B cell (primary cell): ENCODE data around the gene GPHN. TPM values are rescaled to one million over a fixed set of nuclear protein-coding genes. Genes with fewer than 3 reads are reported as not detected.

ENCODE experiments used
- ATAC-seq: fragments of 200-7000 bp; cut with Tn5 transposase; one replicate; pipeline ENCODE4 v1.10.0; 2021; ENCODE audit warnings: low read depth, mild to moderate bottlenecking, moderate number of reproducible peaks, moderate library complexity
- CTCF ChIA-PET: fragments of 350-600 bp; sonication (Branson Sonifier 250); formaldehyde crosslinking; loops from one replicate; lab custom pipeline; 2021; ENCODE audit warnings: antibody characterized with exemption, inconsistent platforms; lab: Charles Lee
- POLR2A ChIA-PET: fragments of 350-600 bp; sonication (Branson Sonifier 250); formaldehyde crosslinking; loops from one replicate; lab custom pipeline; 2021; ENCODE audit warnings: antibody characterized with exemption; lab: Charles Lee
- DNase-seq: peaks from one replicate; pipeline ENCODE4 v3.0.0; 2013
- H2AFZ ChIP-seq: 2 replicates; pipeline ENCODE4 v1.6.1; 2012; ENCODE audit warnings: mild to moderate bottlenecking, low read depth, low read length; ENCODE audit not compliant: insufficient read depth, poor library complexity, severe bottlenecking
- H3K27ac ChIP-seq, 2 donors: 1 replicate in 1 of 2; 2 replicates in 1 of 2; pipeline ENCODE4 v1.5.1; 2012 to 2013; ENCODE audit warnings: low read length in 2 of 2, mild to moderate bottlenecking in 2 of 2, moderate library complexity in 1 of 2
- H3K27me3 ChIP-seq, 4 experiments: fragments of 200-600 bp in 1 of 4; sonication (generic) in 1 of 4; replicated peaks in 1 of 4; 1 replicate in 2 of 4; 2 replicates in 2 of 4; pipeline versions ENCODE4 v1.6.1 to v1.7.0; 2013 to 2016; ENCODE audit warnings: low read length in 3 of 4, mild to moderate bottlenecking in 2 of 4, mixed read lengths in 1 of 4, moderate library complexity in 1 of 4; ENCODE audit not compliant: insufficient read depth in 4 of 4, control insufficient read depth in 3 of 4; ENCODE audit errors: control extremely low read depth in 1 of 4
- H3K36me3 ChIP-seq, 2 experiments: replicated peaks in 1 of 2; 1 replicate in 1 of 2; 2 replicates in 1 of 2; pipeline versions ENCODE4 v1.6.1 to v1.7.1; 2013; ENCODE audit warnings: low read length in 1 of 2; ENCODE audit not compliant: insufficient read depth in 2 of 2, control insufficient read depth in 1 of 2; ENCODE audit errors: control extremely low read depth in 1 of 2, extremely low read depth in 1 of 2
- H3K4me1 ChIP-seq, 2 donors: fragments of 200-600 bp in 1 of 2; sonication (generic) in 1 of 2; 1 replicate in 1 of 2; 2 replicates in 1 of 2; pipeline versions ENCODE4 v1.5.1 to v1.6.1; 2013 to 2017; ENCODE audit warnings: low read length in 2 of 2; ENCODE audit not compliant: control insufficient read depth in 2 of 2, insufficient read depth in 2 of 2
- H3K4me2 ChIP-seq: replicated peaks from 2 replicates; pipeline ENCODE3; 2012; ENCODE audit warnings: mild to moderate bottlenecking, low read depth, low read length; ENCODE audit not compliant: poor library complexity, severe bottlenecking
- H3K4me3 ChIP-seq, 5 experiments: fragments of 200-600 bp in 1 of 5; sonication (generic) in 1 of 5; 1 replicate in 3 of 5; 2 replicates in 2 of 5; pipeline versions ENCODE4 v1.5.1 to v1.7.0; 2011 to 2016; ENCODE audit warnings: low read length in 4 of 5, mild to moderate bottlenecking in 4 of 5, low read depth in 2 of 5, control low read depth in 1 of 5, moderate library complexity in 1 of 5; ENCODE audit not compliant: insufficient read depth in 1 of 5; ENCODE audit errors: control extremely low read depth in 1 of 5, extremely low read depth in 1 of 5
- H3K79me2 ChIP-seq: fragments of 200-600 bp; sonication (generic); one replicate; pipeline ENCODE4 v1.6.0; 2016; ENCODE audit warnings: low read length; ENCODE audit not compliant: control insufficient read depth, insufficient read depth
- H3K9ac ChIP-seq: fragments of 200-600 bp; sonication (generic); 2 replicates; pipeline ENCODE4 v1.6.1; 2017; ENCODE audit warnings: mild to moderate bottlenecking, low read length, moderate library complexity
- H3K9me3 ChIP-seq, 3 donors: one replicate each; pipeline versions ENCODE4 v1.6.1 to v1.7.1; 2013; ENCODE audit warnings: low read length in 2 of 3; ENCODE audit not compliant: control insufficient read depth in 2 of 3, insufficient read depth in 1 of 3; ENCODE audit errors: control extremely low read depth in 1 of 3
- H4K20me1 ChIP-seq: 2 replicates; pipeline ENCODE4 v1.6.0; 2012; ENCODE audit warnings: mild to moderate bottlenecking, low read length; ENCODE audit not compliant: insufficient read depth, control insufficient read depth, poor library complexity, severe bottlenecking
- H3K27ac Mint-ChIP-seq: one replicate; pipeline ENCODE4 v1.8.0; 2021; ENCODE audit warnings: mixed read lengths
- H3K27me3 Mint-ChIP-seq: one replicate; pipeline ENCODE4 v1.8.0; 2021; ENCODE audit warnings: mixed read lengths
- H3K4me1 Mint-ChIP-seq: one replicate; pipeline ENCODE4 v1.8.0; 2021; ENCODE audit warnings: mixed read lengths
- H3K4me3 Mint-ChIP-seq: one replicate; pipeline ENCODE4 v1.8.0; 2021; ENCODE audit warnings: mixed read lengths
- H3K9me3 Mint-ChIP-seq: one replicate; pipeline ENCODE4 v1.8.0; 2022; ENCODE audit warnings: mixed read lengths; ENCODE audit not compliant: insufficient read depth
- EZH2 ChIP-seq: IDR thresholded peaks from 2 replicates; pipeline ENCODE4 v1.6.1; 2012; ENCODE audit warnings: borderline replicate concordance, low read depth, mild to moderate bottlenecking, moderate library complexity, low read length; ENCODE audit not compliant: insufficient read depth, poor library complexity, severe bottlenecking
- WGBS: methylation state at CpG from one replicate; pipeline ENCODE4 v1.1.5; 2013; ENCODE audit warnings: missing lambda C conversion rate; ENCODE audit not compliant: insufficient coverage; 5-methylcytosine and 5-hydroxymethylcytosine counted together
- intact Hi-C: fragments of 100-400 bp; cut with micrococcal nuclease; formaldehyde crosslinking; loops from one replicate; pipeline ENCODE4 v1.10.0; 2022
- polyA plus RNA-seq: library from polyadenylated mRNA; depleted of rRNA; stranded (reverse); fragments of >200 nt; gene quantifications from 2 replicates; pipeline ENCODE4 v1.2.3, GENCODE V29; 2012
- total RNA-seq, 2 donors: library from RNA; stranded (reverse); fragments of 120-200 nt in 1 of 2; gene quantifications; 1 replicate in 1 of 2; 2 replicates in 1 of 2; pipeline versions ENCODE4 v1.2.3 to v1.2.4, GENCODE V29; 2013 to 2022
- TF ChIP-seq, protein P1 (sequence below): fragments of 200-600 bp; IDR thresholded peaks from one replicate; pipeline ENCODE4 v1.8.0; 2022; ENCODE audit warnings: antibody characterized with exemption, mild to moderate bottlenecking

GPHN gene
- total and polyA plus RNA-seq, 2 donors (not counting 1 experiment from before 2014, with no cell fraction given), result 3.4 to 18.0 TPM

DNA sequence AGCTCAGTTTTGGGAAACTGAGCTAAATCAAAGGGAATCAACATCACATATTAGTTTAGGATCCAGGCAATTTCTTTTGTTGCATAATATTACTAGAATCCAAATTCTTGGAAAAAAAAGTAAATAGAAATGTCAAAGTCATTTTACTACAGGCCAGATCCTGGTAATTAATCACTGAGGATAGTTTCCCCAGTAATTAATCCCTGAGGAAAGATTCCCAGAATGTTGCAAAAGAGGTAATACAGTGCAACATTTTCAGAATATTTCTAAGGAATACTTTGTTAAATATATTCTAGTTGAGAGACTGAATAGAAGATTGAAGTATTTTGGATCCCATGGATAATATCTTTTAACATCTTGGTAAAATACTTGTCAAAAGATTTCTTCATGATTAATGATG, 474.3 kb downstream of the GPHN start:
- Histone ChIP-seq H2AFZ (no peak overlapping the region), H4K20me1 (no peaks in the 10 kb centered on the region), H3K4me1 (no peaks in the 10 kb centered on the region), H3K79me2 (no peaks in the 10 kb centered on the region), H3K9ac (no peak overlapping the region), H3K4me3 (no peak overlapping the region), H3K9me3 (no peaks in the 10 kb centered on the region), H3K27me3 (no peaks in the 10 kb centered on the region), H3K36me3 (no peaks in the 10 kb centered on the region), H3K27ac (no peak overlapping the region), H3K4me2 (no peak overlapping the region)
- no peak overlapping the region for H3K27ac Mint-ChIP-seq
- H3K4me3 Mint-ChIP-seq, result no peak overlapping the region
- no peak for DNase-seq
- intact Hi-C loops, result no loop called here
- no peaks in the 10 kb centered on the region for H3K27me3 Mint-ChIP-seq
- CTCF ChIA-PET, result no interaction called here
- H3K4me1 Mint-ChIP-seq, result no peaks in the 10 kb centered on the region
- no peaks in the 10 kb centered on the region for H3K9me3 Mint-ChIP-seq
- no peak for TF ChIP-seq EZH2
- TF ChIP-seq, protein P1, sequence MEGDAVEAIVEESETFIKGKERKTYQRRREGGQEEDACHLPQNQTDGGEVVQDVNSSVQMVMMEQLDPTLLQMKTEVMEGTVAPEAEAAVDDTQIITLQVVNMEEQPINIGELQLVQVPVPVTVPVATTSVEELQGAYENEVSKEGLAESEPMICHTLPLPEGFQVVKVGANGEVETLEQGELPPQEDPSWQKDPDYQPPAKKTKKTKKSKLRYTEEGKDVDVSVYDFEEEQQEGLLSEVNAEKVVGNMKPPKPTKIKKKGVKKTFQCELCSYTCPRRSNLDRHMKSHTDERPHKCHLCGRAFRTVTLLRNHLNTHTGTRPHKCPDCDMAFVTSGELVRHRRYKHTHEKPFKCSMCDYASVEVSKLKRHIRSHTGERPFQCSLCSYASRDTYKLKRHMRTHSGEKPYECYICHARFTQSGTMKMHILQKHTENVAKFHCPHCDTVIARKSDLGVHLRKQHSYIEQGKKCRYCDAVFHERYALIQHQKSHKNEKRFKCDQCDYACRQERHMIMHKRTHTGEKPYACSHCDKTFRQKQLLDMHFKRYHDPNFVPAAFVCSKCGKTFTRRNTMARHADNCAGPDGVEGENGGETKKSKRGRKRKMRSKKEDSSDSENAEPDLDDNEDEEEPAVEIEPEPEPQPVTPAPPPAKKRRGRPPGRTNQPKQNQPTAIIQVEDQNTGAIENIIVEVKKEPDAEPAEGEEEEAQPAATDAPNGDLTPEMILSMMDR, result no peak
- POLR2A ChIA-PET, result no interaction called here
- no peak for ATAC-seq

DNA sequence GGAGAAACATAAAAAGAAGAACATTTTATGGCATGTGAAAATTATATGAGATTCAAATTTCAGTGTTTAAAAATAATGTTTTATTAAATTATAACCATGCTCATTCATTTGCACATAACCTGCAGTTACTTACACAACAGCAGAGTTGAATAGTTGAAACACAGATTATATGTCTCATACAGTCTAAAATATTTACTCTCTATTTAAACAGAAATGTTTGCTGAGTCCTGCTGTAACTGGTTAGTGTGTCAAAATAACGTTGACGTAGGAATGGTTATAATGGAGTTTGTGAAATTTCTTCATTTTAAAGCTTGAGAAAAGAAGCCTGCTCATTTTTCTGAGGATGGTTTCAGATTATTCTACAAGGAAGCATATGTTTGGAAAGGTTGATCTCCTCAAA, 484.8 kb downstream of the GPHN start:
- ATAC-seq (no peak), DNase-seq (no peak)
- H3K4me1 Mint-ChIP-seq, result no peaks in the 10 kb centered on the region
- Histone ChIP-seq H3K4me2 (no peak overlapping the region), H3K27me3 (no peaks in the 10 kb centered on the region), H3K36me3 (no peaks in the 10 kb centered on the region), H2AFZ (no peak overlapping the region), H4K20me1 (no peaks in the 10 kb centered on the region), H3K9me3 (no peaks in the 10 kb centered on the region), H3K4me3 (no peak overlapping the region), H3K79me2 (no peaks in the 10 kb centered on the region), H3K4me1 (no peaks in the 10 kb centered on the region), H3K9ac (no peak overlapping the region), H3K27ac (no peak overlapping the region)
- TF ChIP-seq, protein P1, result no peak
- no peak for TF ChIP-seq EZH2
- H3K9me3 Mint-ChIP-seq, result no peaks in the 10 kb centered on the region
- H3K4me3 Mint-ChIP-seq, result no peak overlapping the region
- CTCF ChIA-PET, result no interaction called here
- no peak overlapping the region for H3K27ac Mint-ChIP-seq
- intact Hi-C loops, result no loop called here
- H3K27me3 Mint-ChIP-seq, result no peaks in the 10 kb centered on the region
- WGBS, result no CpG with 5 or more reads among the region's 2 CpGs
- POLR2A ChIA-PET, result no interaction called here
